Fibroblast of lung (primary cell): ENCODE data around the gene LTO1. TPM values are rescaled to one million over a fixed set of nuclear protein-coding genes. Genes with fewer than 3 reads are reported as not detected.

Source experiments
- DNase-seq, 2 donors: peaks; one replicate each; pipeline versions ENCODE4 v3.0.0 to v3.0.0-alpha.2; 2010; ENCODE audit warnings: low read depth in 2 of 2
- H2AFZ ChIP-seq: 2 replicates; pipeline ENCODE4 v1.5.1; 2012; ENCODE audit warnings: low read length, control low read depth, inconsistent platforms
- H3K27ac ChIP-seq: 2 replicates; pipeline ENCODE4 v1.5.1; 2011; ENCODE audit warnings: low read length, control low read depth; ENCODE audit not compliant: insufficient read depth
- H3K27me3 ChIP-seq: 2 replicates; pipeline ENCODE4 v1.5.1; 2011; ENCODE audit warnings: mild to moderate bottlenecking, low read length; ENCODE audit not compliant: control insufficient read depth, insufficient read depth
- H3K36me3 ChIP-seq: 2 replicates; pipeline ENCODE4 v1.5.1; 2011; ENCODE audit warnings: low read length; ENCODE audit not compliant: control insufficient read depth, insufficient read depth
- H3K4me1 ChIP-seq: 2 replicates; pipeline ENCODE4 v1.5.1; 2011; ENCODE audit warnings: low read length; ENCODE audit not compliant: control insufficient read depth, insufficient read depth; ENCODE audit errors: extremely low read depth
- H3K4me2 ChIP-seq: 2 replicates; pipeline ENCODE4 v1.5.1; 2011; ENCODE audit warnings: low read length, control low read depth; ENCODE audit not compliant: insufficient read depth; ENCODE audit errors: extremely low read depth
- H3K4me3 ChIP-seq, 4 experiments: fragments of 200-600 bp in 1 of 4; sonication (generic) in 1 of 4; replicated peaks in 1 of 4; 2 replicates each; pipeline ENCODE4 v1.5.1; 2011 to 2016; ENCODE audit warnings: low read length in 4 of 4, low read depth in 3 of 4, mild to moderate bottlenecking in 3 of 4, control low read depth in 2 of 4, inconsistent platforms in 1 of 4, mixed read lengths in 1 of 4; ENCODE audit not compliant: insufficient read depth in 1 of 4; ENCODE audit errors: control extremely low read depth in 1 of 4
- H3K79me2 ChIP-seq: 2 replicates; pipeline ENCODE4 v1.5.1; 2012; ENCODE audit warnings: mild to moderate bottlenecking, low read length, inconsistent platforms; ENCODE audit not compliant: control insufficient read depth, insufficient read depth
- H3K9ac ChIP-seq: 2 replicates; pipeline ENCODE4 v1.5.1; 2011; ENCODE audit warnings: mild to moderate bottlenecking, low read length, control low read depth; ENCODE audit not compliant: insufficient read depth
- H3K9me3 ChIP-seq: 2 replicates; pipeline ENCODE4 v1.5.1; 2012; ENCODE audit warnings: low read depth, low read length; ENCODE audit not compliant: control insufficient read depth, insufficient read depth
- H4K20me1 ChIP-seq: 2 replicates; pipeline ENCODE4 v1.5.1; 2011; ENCODE audit warnings: low read length; ENCODE audit not compliant: control insufficient read depth, insufficient read depth; ENCODE audit errors: extremely low read depth
- CTCF ChIP-seq, 2 donors: IDR thresholded peaks in 1 of 2; conservative IDR thresholded peaks in 1 of 2; 1 replicate in 1 of 2; 2 replicates in 1 of 2; pipeline ENCODE4 v1.5.1; 2011 to 2012; ENCODE audit warnings: low read length in 2 of 2, control low read depth in 1 of 2, inconsistent platforms in 1 of 2, low read depth in 1 of 2, mild to moderate bottlenecking in 1 of 2
- EZH2 ChIP-seq: IDR thresholded peaks from 2 replicates; pipeline ENCODE4 v1.5.1; 2012; ENCODE audit warnings: low read length, control low read depth, mild to moderate bottlenecking; ENCODE audit errors: missing control alignments
- polyA plus RNA-seq, 2 donors: library from polyadenylated mRNA; depleted of rRNA in 1 of 2; stranded (reverse) in 1 of 2; unstranded in 1 of 2; fragments of >200 nt; gene quantifications; 2 replicates each; pipeline ENCODE4 v1.2.1, GENCODE V29; 2011 to 2012; ENCODE audit warnings: missing spikeins in 1 of 2
- total RNA-seq: library from RNA; depleted of rRNA; stranded (reverse); fragments of >200 nt; gene quantifications from 2 replicates; pipeline ENCODE4 v1.2.1, GENCODE V29; 2014

Gene LTO1
- total and polyA plus RNA-seq, 2 donors (not counting 1 experiment from before 2014, with no cell fraction given), result 18.1 to 25.4 TPM

- H3K4me2 ChIP-seq, result no peak overlapping the region
- H3K27ac ChIP-seq, result no peak overlapping the region
- DNase-seq, result no peak
- H3K79me2 ChIP-seq, result no peaks in the 10 kb centered on the region
- no peak overlapping the region for H2AFZ ChIP-seq
- H3K9me3 ChIP-seq, result no peaks in the 10 kb centered on the region
- H3K36me3 ChIP-seq, result no peaks in the 10 kb centered on the region
- H3K4me3 ChIP-seq, result no peak overlapping the region
- no peaks in the 10 kb centered on the region for H3K4me1 ChIP-seq
- H3K27me3 ChIP-seq, result no peaks in the 10 kb centered on the region
- TF ChIP-seq CTCF (conservative IDR thresholded peaks at IDR 0.05 in 1 of 2, IDR thresholded peaks at IDR 0.05 in 1 of 2; ENCODE audit: low read depth in 1 of 2, low read length in 2 of 2) (no peak), EZH2 (no peak)
- H4K20me1 ChIP-seq, result no peaks in the 10 kb centered on the region
- H3K9ac ChIP-seq, result no peak overlapping the region
Observed at GRCh38 chr11:69630424-69630823, 44.7 kb downstream of the LTO1 start.

GRCh38 chr11:69630017-69630416 lies 45.1 kb downstream of the LTO1 start:
- Histone ChIP-seq H3K9me3 (no peaks in the 10 kb centered on the region), H3K4me2 (no peak overlapping the region), H3K9ac (no peak overlapping the region), H3K27ac (no peak overlapping the region), H4K20me1 (no peaks in the 10 kb centered on the region), H3K4me3 (no peak overlapping the region), H3K4me1 (no peaks in the 10 kb centered on the region), H3K79me2 (no peaks in the 10 kb centered on the region), H3K36me3 (no peaks in the 10 kb centered on the region), H3K27me3 (no peaks in the 10 kb centered on the region), H2AFZ (no peak overlapping the region)
- TF ChIP-seq EZH2 (no peak), CTCF (conservative IDR thresholded peaks at IDR 0.05 in 1 of 2, IDR thresholded peaks at IDR 0.05 in 1 of 2; ENCODE audit: low read depth in 1 of 2, low read length in 2 of 2) (no peak)
- DNase-seq, result no peak

- no peaks in the 10 kb centered on the region for H3K9me3 ChIP-seq
- DNase-seq, result no peak
- no peak overlapping the region for H2AFZ ChIP-seq
- H3K4me1 ChIP-seq, result no peaks in the 10 kb centered on the region
- H3K9ac ChIP-seq, result no peak overlapping the region
- H4K20me1 ChIP-seq, result no peaks in the 10 kb centered on the region
- no peaks in the 10 kb centered on the region for H3K36me3 ChIP-seq
- H3K4me3 ChIP-seq, result no peak overlapping the region
- TF ChIP-seq EZH2 (no peak), CTCF (conservative IDR thresholded peaks at IDR 0.05 in 1 of 2, IDR thresholded peaks at IDR 0.05 in 1 of 2; ENCODE audit: low read depth in 1 of 2, low read length in 2 of 2) (no peak)
- no peaks in the 10 kb centered on the region for H3K79me2 ChIP-seq
- H3K27ac ChIP-seq, result no peak overlapping the region
- no peak overlapping the region for H3K4me2 ChIP-seq
- H3K27me3 ChIP-seq, result no peaks in the 10 kb centered on the region
Observed at GRCh38 chr11:69627551-69627950, 47.6 kb downstream of the LTO1 start.
